ENCODE measurements around the gene DGKQ.

The DGKQ gene

DNA sequence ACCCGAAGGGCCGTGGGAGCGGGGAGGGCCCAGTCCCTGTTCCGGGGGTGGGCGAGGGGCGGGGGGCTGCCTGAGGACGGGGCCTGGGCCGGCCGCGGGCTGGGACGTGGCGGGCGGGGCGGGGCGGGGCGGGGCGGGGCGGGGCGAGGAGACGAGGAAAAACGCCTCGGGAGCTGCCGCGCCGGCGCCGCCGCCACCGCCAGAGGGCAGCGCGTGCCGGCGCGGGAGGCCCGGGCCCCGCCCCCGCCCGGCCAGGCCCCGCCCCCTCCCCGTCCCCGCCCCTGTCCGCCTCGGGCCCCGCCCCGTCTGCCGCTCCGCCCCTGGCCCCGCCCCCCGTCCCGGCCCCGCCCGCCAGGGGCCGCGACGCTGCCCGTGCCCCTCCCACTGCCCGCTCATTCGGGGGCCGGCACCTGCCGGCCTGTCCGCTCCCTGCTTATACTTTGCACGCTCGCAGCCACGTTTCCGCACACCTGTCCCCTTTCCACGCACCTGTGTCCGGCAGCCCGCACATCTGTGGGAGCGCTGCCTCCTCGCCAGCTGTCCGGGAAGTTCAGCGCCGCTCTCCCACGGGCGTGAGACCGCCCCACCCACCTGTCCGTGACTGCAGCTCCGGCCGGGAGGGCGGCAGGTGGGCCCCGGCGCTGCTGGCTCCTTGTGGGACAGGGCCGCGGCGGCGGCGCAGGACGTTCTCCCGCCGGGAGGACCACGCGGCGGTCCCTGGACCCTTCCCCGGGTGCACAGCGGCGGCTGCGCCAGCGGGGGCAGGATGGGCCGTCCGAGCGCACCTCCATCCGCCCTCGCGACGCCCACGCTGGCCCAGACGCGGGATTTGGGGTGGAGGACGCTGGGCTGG is 36.4 kb upstream of the DGKQ start:
- DNase-seq = peak; percentile 56

DNA sequence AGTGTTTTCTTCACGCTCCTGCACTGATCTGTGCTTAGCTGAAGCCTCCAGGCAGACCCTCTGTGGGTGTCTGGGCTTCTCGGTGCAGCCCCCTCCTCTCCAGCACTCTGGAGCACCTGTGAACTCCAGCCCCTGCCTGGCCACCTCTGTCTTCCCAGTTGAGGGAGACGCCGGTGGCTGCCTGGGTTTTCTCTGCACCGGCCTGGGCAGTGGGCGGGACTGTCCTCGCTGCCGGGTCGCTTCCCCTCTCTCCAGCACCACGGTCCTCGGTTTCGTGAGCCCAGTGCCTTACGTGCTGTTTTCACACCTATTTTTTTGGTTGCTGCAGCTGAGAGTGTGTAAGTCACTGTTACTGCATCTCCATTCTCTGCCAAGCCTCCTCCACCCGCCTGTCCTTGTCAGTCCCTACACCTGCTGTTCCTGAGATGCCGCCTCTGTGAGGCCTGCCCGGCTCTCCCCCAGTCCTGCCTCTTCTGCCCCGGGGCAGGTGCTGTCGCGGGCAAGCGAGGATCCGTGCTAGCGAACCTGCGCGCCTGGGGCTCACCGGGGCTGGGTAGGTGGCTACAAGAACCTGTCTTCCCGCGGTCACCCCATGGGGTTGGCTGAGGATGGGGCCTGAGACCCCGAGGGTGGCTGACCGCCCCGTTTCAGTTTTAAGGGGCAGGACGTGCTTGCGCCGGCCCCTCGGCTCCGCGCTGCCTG is 35.6 kb upstream of the DGKQ start:
- DNase-seq = peak; percentile 16

GRCh38 chr4:1006856-1007255 is 33.5 kb upstream of the DGKQ start:
- no peak for DNase-seq

DNA sequence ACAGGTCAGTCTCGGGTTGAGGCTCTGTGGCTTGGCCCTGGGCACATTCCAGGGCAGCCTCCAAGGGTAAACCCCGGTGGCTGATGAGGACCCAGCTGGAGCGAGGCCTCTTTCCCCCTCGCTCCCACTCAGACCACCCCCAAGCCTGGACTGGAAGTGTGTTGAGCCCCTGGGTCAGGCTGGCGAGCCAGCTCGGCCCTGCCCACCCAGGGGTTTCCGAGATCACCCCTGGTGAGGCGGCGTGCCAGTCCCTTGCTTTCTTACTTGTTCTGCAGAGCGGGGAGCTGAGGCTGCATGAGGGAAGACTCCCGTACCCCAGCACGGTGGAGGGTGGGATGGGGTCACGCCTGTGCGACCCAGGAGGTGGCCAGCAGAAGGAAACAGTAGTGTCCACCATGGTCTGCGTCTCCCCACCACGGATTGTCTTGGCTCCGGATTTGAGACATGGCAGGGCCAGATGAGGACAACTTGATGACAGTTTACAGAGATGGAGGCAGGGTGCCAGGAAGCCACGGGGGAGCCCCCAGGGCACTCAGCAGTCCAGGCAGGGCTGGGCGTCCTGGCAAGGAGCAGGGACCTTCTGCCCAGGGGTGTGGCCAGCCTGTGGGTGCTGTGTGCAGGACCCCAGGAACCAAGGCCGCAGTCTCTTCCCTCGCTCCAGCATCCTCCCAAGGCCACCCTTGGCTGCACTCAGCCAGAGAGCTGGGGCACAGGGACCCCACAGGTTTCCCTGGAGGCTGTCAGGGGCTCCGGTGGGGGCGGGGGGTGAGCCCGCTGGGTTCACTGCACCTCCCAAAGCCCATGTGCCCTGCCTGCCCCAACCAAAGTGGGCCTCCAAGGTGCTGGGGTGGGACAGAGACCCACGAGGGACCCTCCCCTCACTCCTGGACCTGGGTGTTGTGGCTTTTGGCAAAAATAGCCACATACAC is 31.5 kb upstream of the DGKQ start:
- DNase-seq = no peak

DNA sequence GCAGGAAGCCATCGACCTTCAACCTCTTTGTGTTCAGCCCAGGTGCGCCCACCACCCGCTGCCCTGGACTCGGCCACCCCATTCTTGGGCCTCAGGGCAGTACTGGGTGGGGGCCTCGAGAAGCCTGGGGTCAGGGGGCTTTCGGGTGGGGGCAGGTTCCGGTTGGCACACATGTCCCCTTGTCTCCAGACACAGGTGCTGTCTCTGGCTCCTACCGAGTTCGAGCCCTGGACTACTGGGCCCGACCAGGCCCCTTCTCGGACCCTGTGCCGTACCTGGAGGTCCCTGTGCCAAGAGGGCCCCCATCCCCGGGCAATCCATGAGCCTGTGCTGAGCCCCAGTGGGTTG is 30.7 kb upstream of the DGKQ start:
- no peak for DNase-seq

- no peak for DNase-seq
These were observed 30.1 kb upstream of the DGKQ start for GRCh38 chr4:1003271-1004070.

GRCh38 chr4:1002631-1003251 is 29.4 kb upstream of the DGKQ start:
- no peak for DNase-seq

GRCh38 chr4:1002131-1002630 is 28.8 kb upstream of the DGKQ start:
- DNase-seq = no peak

DNA sequence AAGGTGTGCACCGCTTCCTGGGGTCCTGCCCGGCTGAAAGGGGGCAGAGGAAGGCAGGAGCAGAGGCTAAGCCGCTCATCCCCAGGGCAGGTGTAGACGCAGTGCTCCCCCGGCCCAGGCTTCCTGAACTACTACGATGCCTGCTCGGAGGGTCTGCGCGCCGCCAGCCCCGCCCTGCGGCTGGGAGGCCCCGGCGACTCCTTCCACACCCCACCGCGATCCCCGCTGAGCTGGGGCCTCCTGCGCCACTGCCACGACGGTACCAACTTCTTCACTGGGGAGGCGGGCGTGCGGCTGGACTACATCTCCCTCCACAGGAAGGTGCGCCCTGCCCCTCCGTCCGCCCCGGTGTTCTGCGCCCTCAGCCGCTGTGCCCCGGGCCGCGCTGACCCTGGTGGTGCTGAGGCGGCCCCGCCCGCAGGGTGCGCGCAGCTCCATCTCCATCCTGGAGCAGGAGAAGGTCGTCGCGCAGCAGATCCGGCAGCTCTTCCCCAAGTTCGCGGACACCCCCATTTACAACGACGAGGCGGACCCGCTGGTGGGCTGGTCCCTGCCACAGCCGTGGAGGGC is 28.3 kb upstream of the DGKQ start:
- no peak for DNase-seq

DNA sequence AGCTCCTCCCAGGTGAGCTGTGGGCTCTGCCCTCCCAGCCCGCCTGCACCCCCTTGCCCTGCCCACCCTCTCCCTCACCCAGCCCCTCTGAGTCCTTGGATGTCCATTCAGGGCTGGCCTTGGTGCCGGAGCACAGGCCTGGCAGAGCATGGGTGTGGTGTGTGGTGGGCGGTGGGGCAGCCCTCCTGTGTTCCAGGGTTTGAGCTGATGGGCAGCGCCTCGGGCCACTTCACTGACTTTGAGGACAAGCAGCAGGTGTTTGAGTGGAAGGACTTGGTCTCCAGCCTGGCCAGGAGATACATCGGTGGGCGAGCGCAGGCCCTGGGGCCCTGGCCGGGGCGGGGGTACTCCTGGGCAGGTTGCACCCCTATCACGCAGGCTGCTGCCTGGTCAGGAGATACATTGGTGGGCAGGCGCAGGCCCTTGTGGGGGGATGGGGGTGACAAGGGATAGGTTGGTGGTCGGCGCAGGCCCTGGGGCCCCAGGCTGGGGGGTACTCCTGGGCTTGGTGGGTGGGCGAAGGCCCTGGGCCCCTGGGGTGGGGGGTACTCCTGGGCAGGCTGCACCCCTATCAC is 27.4 kb upstream of the DGKQ start:
- no peak for DNase-seq

- no peak for DNase-seq
These were observed 26.6 kb upstream of the DGKQ start for GRCh38 chr4:999882-1000425.

DNA sequence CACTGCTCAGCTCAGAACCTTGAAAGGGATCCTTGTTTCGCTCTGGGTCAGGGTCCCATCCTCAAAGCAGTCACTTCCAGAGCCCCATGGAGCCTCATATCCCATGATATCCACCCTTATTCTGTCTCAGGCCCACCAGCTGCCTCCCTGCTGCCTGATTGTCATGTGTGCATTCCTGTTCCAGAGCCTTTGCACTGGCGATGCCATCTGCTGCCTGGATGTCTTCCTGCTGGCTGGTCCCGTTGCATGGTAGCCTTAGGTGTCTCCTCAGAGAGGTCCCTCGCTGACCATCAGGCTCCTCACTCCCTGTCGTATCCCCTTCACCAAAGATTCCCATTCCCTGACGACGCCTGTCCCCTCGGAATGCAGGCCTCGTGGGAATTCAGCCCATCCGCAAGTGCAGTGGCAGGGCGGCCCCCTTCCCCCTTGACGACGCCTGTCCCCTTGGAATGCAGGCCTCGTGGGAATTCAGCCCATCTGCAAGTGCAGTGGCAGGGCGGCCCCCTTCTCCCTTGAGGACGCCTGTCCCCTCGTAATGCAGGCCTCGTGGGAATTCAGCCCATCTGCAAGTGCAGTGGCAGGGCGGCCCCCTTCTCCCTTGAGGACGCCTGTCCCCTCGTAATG is 26.0 kb upstream of the DGKQ start:
- DNase-seq = peak; percentile 13

GRCh38 chr4:998096-998691 is 24.8 kb upstream of the DGKQ start:
- DNase-seq = no peak

DNA sequence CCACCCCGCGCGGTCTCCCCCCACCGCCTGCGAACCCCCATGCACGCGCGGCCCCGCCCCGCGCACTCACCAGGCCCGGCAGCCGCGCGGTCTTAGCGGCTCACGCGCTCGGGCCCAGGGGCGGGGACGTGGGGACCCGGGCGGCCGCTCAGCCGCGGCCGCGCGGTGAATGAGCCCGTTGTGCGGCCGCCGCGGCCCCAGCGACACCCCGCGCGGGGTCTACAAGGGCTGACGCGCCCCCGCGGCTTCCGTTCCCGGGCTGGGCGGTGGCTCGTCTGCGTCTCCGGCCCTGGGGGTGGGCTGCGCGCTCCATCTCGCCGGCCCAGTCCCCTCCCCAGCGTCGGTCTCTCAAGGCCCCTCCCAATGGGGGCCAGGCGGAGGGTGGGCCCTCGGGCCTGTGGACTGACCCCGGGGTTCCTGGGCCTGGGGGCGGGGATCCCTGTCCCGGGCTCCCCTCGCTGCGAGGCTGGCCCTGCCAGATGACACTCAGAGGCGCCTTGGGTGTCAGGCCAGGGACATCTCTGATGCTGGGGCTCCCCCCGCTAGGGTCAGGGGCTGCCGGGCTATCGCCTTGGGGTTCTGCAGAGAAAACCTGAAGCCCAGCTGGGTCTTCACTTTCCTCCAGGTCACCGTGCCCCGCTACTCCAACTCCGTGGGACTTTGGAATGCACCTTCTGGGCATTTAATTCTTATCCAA is 24.2 kb upstream of the DGKQ start:
- no peak for DNase-seq

GRCh38 chr4:996997-997374 is 23.6 kb upstream of the DGKQ start:
- no peak for DNase-seq

GRCh38 chr4:996030-996996 is 22.9 kb upstream of the DGKQ start:
- no peak for DNase-seq

- DNase-seq = no peak
These were observed 22.1 kb upstream of the DGKQ start for GRCh38 chr4:995311-996026.
